ENCODE results near the gene SCNM1. TPM values are rescaled to one million over a fixed set of nuclear protein-coding genes. Genes with fewer than 3 reads are reported as not detected.

The SCNM1 gene
- total RNA-seq, 1 donor from 2014 or later = 64.3 TPM

- Histone ChIP-seq H3K9ac (ENCODE audit: low read length) (peak overlapping the region; percentile 81), H3K4me2 (ENCODE audit: low read length) (peak overlapping the region; percentile 84), H3K36me3 (ENCODE audit: insufficient read depth, low read length) (no peaks in the 10 kb centered on the region), H4K20me1 (ENCODE audit: insufficient read depth, low read length) (peaks cover 12% of the 10 kb centered on the region), H3K27ac (ENCODE audit: low read depth, low read length) (no peak overlapping the region), H3K4me3 (ENCODE audit: insufficient read depth, low read depth, low read length) (peak overlapping the region; percentile 71), H3K79me2 (ENCODE audit: insufficient read depth, low read length) (no peaks in the 10 kb centered on the region), H2AFZ (ENCODE audit: low read depth, low read length) (peak overlapping the region; percentile 82), H3K27me3 (ENCODE audit: insufficient read depth, low read length) (peaks cover 2% of the 10 kb centered on the region), H3K9me3 (ENCODE audit: insufficient read depth, low read depth, low read length) (no peaks in the 10 kb centered on the region), H3K4me1 (ENCODE audit: insufficient read depth, low read length) (peaks cover 14% of the 10 kb centered on the region)
- peak overlapping the region; percentile 91 for H3K4me3 Mint-ChIP-seq (ENCODE audit: unreplicated experiment)
- no peaks in the 10 kb centered on the region for H3K9me3 Mint-ChIP-seq (ENCODE audit: unreplicated experiment)
- H3K4me1 Mint-ChIP-seq (ENCODE audit: low read depth, unreplicated experiment) = peaks cover 16% of the 10 kb centered on the region
- no peak for DNase-seq (ENCODE audit: low read depth)
- FAIRE-seq = no peak
- no peak overlapping the region for H3K27ac Mint-ChIP-seq (ENCODE audit: unreplicated experiment)
- peaks cover 5% of the 10 kb centered on the region for H3K36me3 Mint-ChIP-seq (ENCODE audit: low read depth, unreplicated experiment)
- peaks cover 18% of the 10 kb centered on the region for H3K27me3 Mint-ChIP-seq (ENCODE audit: low read depth, unreplicated experiment)
- TF ChIP-seq CTCF (IDR thresholded peaks at IDR 0.05; ENCODE audit: insufficient read depth, low read depth, low read length) (no peak), EZH2 (IDR thresholded peaks at IDR 0.05; ENCODE audit: insufficient read depth, low read length) (no peak)
Observed at GRCh38 chr1:151146072-151146411, 19.9 kb upstream of the SCNM1 start.

- DNase-seq (ENCODE audit: low read depth) (peak; percentile 82), FAIRE-seq (no peak)
- peaks cover 5% of the 10 kb centered on the region for H3K36me3 Mint-ChIP-seq (ENCODE audit: low read depth, unreplicated experiment)
- H3K4me3 ChIP-seq (ENCODE audit: insufficient read depth, low read depth, low read length) = peak within 1 kb of the TSS; percentile 71
- H3K4me1 Mint-ChIP-seq (ENCODE audit: low read depth, unreplicated experiment) = peaks cover 16% of the 10 kb centered on the region
- H3K27me3 ChIP-seq (ENCODE audit: insufficient read depth, low read length) = peaks cover 2% of the 10 kb centered on the region
- H4K20me1 ChIP-seq (ENCODE audit: insufficient read depth, low read length) = peaks cover 12% of the 10 kb centered on the region
- peak within 1 kb of the TSS; percentile 85 for H3K27ac Mint-ChIP-seq (ENCODE audit: unreplicated experiment)
- peak within 1 kb of the TSS; percentile 81 for H3K9ac ChIP-seq (ENCODE audit: low read length)
- no peaks in the 10 kb centered on the region for H3K36me3 ChIP-seq (ENCODE audit: insufficient read depth, low read length)
- no peak for TF ChIP-seq EZH2 (IDR thresholded peaks at IDR 0.05; ENCODE audit: insufficient read depth, low read length)
- no peak for TF ChIP-seq CTCF (IDR thresholded peaks at IDR 0.05; ENCODE audit: insufficient read depth, low read depth, low read length)
- H3K9me3 Mint-ChIP-seq (ENCODE audit: unreplicated experiment) = no peaks in the 10 kb centered on the region
- no peaks in the 10 kb centered on the region for H3K9me3 ChIP-seq (ENCODE audit: insufficient read depth, low read depth, low read length)
- peak within 1 kb of the TSS; percentile 1 for H3K27ac ChIP-seq (ENCODE audit: low read depth, low read length)
- peak within 1 kb of the TSS; percentile 84 for H3K4me2 ChIP-seq (ENCODE audit: low read length)
- H3K4me1 ChIP-seq (ENCODE audit: insufficient read depth, low read length) = peaks cover 14% of the 10 kb centered on the region
- peak within 1 kb of the TSS; percentile 91 for H3K4me3 Mint-ChIP-seq (ENCODE audit: unreplicated experiment)
- peaks cover 18% of the 10 kb centered on the region for H3K27me3 Mint-ChIP-seq (ENCODE audit: low read depth, unreplicated experiment)
- H3K79me2 ChIP-seq (ENCODE audit: insufficient read depth, low read length) = no peaks in the 10 kb centered on the region
- H2AFZ ChIP-seq (ENCODE audit: low read depth, low read length) = peak within 1 kb of the TSS; percentile 82
Observed at GRCh38 chr1:151146412-151147131, 19.4 kb upstream of the SCNM1 start, which contains the start of gene SEMA6C. Gene SEMA6C, minus strand, starts transcription at chr1:151146631. Its CDS starts 4,010 bp downstream, at chr1:151142621.

- DNase-seq (ENCODE audit: low read depth) (no peak), FAIRE-seq (no peak)
- Histone ChIP-seq H3K79me2 (ENCODE audit: insufficient read depth, low read length) (no peaks in the 10 kb centered on the region), H3K27me3 (ENCODE audit: insufficient read depth, low read length) (peaks cover 2% of the 10 kb centered on the region), H4K20me1 (ENCODE audit: insufficient read depth, low read length) (peaks cover 12% of the 10 kb centered on the region), H3K36me3 (ENCODE audit: insufficient read depth, low read length) (no peaks in the 10 kb centered on the region), H3K27ac (ENCODE audit: low read depth, low read length) (peak overlapping the region; percentile 1), H2AFZ (ENCODE audit: low read depth, low read length) (peak overlapping the region; percentile 80), H3K4me3 (ENCODE audit: insufficient read depth, low read depth, low read length) (peak overlapping the region; percentile 71), H3K4me2 (ENCODE audit: low read length) (peak overlapping the region; percentile 84), H3K9ac (ENCODE audit: low read length) (peak overlapping the region; percentile 81), H3K4me1 (ENCODE audit: insufficient read depth, low read length) (peaks cover 14% of the 10 kb centered on the region), H3K9me3 (ENCODE audit: insufficient read depth, low read depth, low read length) (no peaks in the 10 kb centered on the region)
- no peak for TF ChIP-seq CTCF (IDR thresholded peaks at IDR 0.05; ENCODE audit: insufficient read depth, low read depth, low read length)
- no peak for TF ChIP-seq EZH2 (IDR thresholded peaks at IDR 0.05; ENCODE audit: insufficient read depth, low read length)
- peaks cover 18% of the 10 kb centered on the region for H3K27me3 Mint-ChIP-seq (ENCODE audit: low read depth, unreplicated experiment)
- H3K9me3 Mint-ChIP-seq (ENCODE audit: unreplicated experiment) = no peaks in the 10 kb centered on the region
- peaks cover 16% of the 10 kb centered on the region for H3K4me1 Mint-ChIP-seq (ENCODE audit: low read depth, unreplicated experiment)
- H3K36me3 Mint-ChIP-seq (ENCODE audit: low read depth, unreplicated experiment) = peaks cover 5% of the 10 kb centered on the region
- peak overlapping the region; percentile 91 for H3K4me3 Mint-ChIP-seq (ENCODE audit: unreplicated experiment)
- H3K27ac Mint-ChIP-seq (ENCODE audit: unreplicated experiment) = peak overlapping the region; percentile 85
Observed at GRCh38 chr1:151147132-151147503, 18.8 kb upstream of the SCNM1 start.
